ENCODE results near the gene FAM89B.
"Not testable (repeated sequence)": the region's sequence is repeated elsewhere in the genome, so short reads cannot be mapped to it uniquely, and the experiment has no call there.

Gene FAM89B

GRCh38 chr11:65572356-65573051 is at the start of gene FAM89B:
FAM89B (plus strand) TSS chr11:65572538; CDS start chr11:65572670, 132 bp downstream.
- DNase-seq (ENCODE audit: extremely low read depth in 1 of 2, low read depth in 1 of 2) = peak; percentile 69 to 89

GRCh38 chr11:65522718-65523630 is 49.4 kb upstream of the FAM89B start:
- DNase-seq (ENCODE audit: extremely low read depth in 1 of 2, low read depth in 1 of 2) = not testable (repeated sequence)

GRCh38 chr11:65523631-65523968 is 48.7 kb upstream of the FAM89B start:
- DNase-seq (ENCODE audit: extremely low read depth in 1 of 2, low read depth in 1 of 2) = not testable (repeated sequence)

GRCh38 chr11:65524014-65524740 is 48.2 kb upstream of the FAM89B start:
- DNase-seq (ENCODE audit: extremely low read depth in 1 of 2, low read depth in 1 of 2) = no peak

- peak; percentile 40 to 62 for DNase-seq (ENCODE audit: extremely low read depth in 1 of 2, low read depth in 1 of 2)
Measured at GRCh38 chr11:65524741-65525545, 47.4 kb upstream of the FAM89B start, which contains the start of gene SCYL1. SCYL1 (plus strand) TSS chr11:65525083; CDS start chr11:65525154, 71 bp downstream.

- no peak for DNase-seq (ENCODE audit: extremely low read depth in 1 of 2, low read depth in 1 of 2)
Measured at GRCh38 chr11:65525546-65526480, 46.5 kb upstream of the FAM89B start.

- no peak for DNase-seq (ENCODE audit: extremely low read depth in 1 of 2, low read depth in 1 of 2)
Measured at GRCh38 chr11:65526744-65527143, 45.6 kb upstream of the FAM89B start.

- DNase-seq (ENCODE audit: extremely low read depth in 1 of 2, low read depth in 1 of 2) = no peak
Measured at GRCh38 chr11:65528819-65529350, 43.5 kb upstream of the FAM89B start.

- DNase-seq (ENCODE audit: extremely low read depth in 1 of 2, low read depth in 1 of 2) = no peak
Measured at GRCh38 chr11:65529475-65530156, 42.7 kb upstream of the FAM89B start.

GRCh38 chr11:65530157-65530496 is 42.2 kb upstream of the FAM89B start:
- no peak for DNase-seq (ENCODE audit: extremely low read depth in 1 of 2, low read depth in 1 of 2)

- no peak for DNase-seq (ENCODE audit: extremely low read depth in 1 of 2, low read depth in 1 of 2)
Measured at GRCh38 chr11:65532388-65533064, 39.8 kb upstream of the FAM89B start.

- no peak for DNase-seq (ENCODE audit: extremely low read depth in 1 of 2, low read depth in 1 of 2)
Measured at GRCh38 chr11:65535102-65535501, 37.2 kb upstream of the FAM89B start.

GRCh38 chr11:65536412-65537295 is 35.7 kb upstream of the FAM89B start:
- no peak for DNase-seq (ENCODE audit: extremely low read depth in 1 of 2, low read depth in 1 of 2)

- DNase-seq (ENCODE audit: extremely low read depth in 1 of 2, low read depth in 1 of 2) = no peak
Measured at GRCh38 chr11:65537296-65537597, 35.1 kb upstream of the FAM89B start.

GRCh38 chr11:65537620-65538231 is 34.6 kb upstream of the FAM89B start:
- DNase-seq (ENCODE audit: extremely low read depth in 1 of 2, low read depth in 1 of 2) = no peak

GRCh38 chr11:65538232-65538914 is 34.0 kb upstream of the FAM89B start:
- no peak for DNase-seq (ENCODE audit: extremely low read depth in 1 of 2, low read depth in 1 of 2)

All from stimulated activated CD8-positive, alpha-beta memory T cell treated with anti-CD3 and anti-CD28 coated beads, Interleukin-7, amount 100 ng/mL, for 48 hours (primary cell).